AG09309 (cell line): ENCODE results near the gene TCEA2.

Experiments used
- DNase-seq: peaks from one replicate; pipeline ENCODE4 v3.0.0-alpha.2; 2010; ENCODE audit warnings: low read depth
- H3K4me3 ChIP-seq: 2 replicates; pipeline ENCODE4 v1.5.1; 2011; ENCODE audit warnings: mild to moderate bottlenecking, low read depth, low read length, moderate library complexity; ENCODE audit not compliant: control insufficient read depth
- TF ChIP-seq, protein P1 (sequence below): IDR thresholded peaks from 2 replicates; pipeline ENCODE4 v1.5.1; 2011; ENCODE audit warnings: mild to moderate bottlenecking, low read depth, low read length, inconsistent platforms; ENCODE audit not compliant: insufficient read depth, control insufficient read depth; ENCODE audit errors: missing control alignments

The TCEA2 gene

DNA sequence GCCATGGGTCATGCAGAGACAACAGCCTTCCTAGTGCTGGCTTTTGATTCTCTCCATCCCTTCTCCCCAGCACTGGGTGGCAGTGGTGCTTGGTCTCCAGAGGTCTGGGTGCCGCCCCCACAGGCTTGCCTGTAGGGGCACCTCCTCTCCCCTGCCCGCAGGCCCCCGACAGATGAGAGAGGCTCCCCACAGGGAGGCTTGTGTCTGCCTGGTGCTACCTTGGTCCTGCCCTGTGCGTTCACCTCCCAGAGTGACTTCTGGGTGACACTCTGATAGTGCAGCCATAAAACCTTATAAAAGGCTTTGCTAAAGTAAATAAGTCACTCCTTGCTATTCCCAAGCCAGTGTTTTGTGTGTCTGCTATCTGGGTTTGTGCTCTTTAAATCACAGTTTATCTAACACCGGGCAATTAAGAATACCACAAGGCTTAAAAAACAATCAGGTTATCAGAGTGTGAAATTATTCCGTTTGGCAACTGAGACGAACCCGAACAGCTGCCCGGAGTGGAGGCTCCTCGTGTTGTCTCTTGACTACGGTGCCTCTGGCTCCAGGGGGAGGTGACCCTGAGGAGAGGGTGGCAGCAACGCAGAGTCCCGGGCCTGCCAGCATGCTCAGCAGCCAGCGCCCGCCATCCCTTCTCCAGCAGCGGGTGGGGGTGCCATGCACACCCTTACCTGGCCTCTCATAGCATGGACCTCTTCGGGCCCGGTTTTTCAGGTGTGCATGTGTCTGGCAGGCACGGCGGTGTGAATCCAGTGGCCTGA, 32.4 kb upstream of the TCEA2 start:
- H3K4me3 ChIP-seq, result no peak overlapping the region
- TF ChIP-seq, protein P1, sequence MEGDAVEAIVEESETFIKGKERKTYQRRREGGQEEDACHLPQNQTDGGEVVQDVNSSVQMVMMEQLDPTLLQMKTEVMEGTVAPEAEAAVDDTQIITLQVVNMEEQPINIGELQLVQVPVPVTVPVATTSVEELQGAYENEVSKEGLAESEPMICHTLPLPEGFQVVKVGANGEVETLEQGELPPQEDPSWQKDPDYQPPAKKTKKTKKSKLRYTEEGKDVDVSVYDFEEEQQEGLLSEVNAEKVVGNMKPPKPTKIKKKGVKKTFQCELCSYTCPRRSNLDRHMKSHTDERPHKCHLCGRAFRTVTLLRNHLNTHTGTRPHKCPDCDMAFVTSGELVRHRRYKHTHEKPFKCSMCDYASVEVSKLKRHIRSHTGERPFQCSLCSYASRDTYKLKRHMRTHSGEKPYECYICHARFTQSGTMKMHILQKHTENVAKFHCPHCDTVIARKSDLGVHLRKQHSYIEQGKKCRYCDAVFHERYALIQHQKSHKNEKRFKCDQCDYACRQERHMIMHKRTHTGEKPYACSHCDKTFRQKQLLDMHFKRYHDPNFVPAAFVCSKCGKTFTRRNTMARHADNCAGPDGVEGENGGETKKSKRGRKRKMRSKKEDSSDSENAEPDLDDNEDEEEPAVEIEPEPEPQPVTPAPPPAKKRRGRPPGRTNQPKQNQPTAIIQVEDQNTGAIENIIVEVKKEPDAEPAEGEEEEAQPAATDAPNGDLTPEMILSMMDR, result no peak
- DNase-seq, result no peak

DNA sequence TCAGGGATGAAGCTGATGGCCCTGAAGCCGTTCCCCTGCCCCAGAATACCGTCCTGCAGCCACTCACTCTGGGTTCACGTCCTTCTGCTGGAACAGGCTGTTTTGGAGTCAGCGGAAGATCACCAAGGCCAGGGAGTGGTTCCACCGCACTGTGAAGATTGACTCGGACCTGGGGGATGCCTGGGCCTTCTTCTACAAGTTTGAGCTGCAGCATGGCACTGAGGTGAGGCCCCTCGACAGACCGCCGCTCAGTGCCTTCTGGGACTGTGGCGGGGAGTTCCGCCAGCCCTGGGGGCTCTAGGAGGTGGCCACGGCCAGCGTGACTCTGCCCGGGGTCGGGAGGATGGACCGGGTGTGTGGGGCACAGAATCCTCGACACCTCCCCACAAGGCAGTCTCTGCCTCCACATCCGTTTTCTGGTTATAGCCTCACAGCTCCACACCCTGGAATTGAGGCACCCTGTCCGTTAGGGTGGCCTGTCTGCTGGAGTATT, 31.1 kb upstream of the TCEA2 start:
- TF ChIP-seq, protein P1, result no peak
- no peak overlapping the region for H3K4me3 ChIP-seq
- DNase-seq, result no peak

DNA sequence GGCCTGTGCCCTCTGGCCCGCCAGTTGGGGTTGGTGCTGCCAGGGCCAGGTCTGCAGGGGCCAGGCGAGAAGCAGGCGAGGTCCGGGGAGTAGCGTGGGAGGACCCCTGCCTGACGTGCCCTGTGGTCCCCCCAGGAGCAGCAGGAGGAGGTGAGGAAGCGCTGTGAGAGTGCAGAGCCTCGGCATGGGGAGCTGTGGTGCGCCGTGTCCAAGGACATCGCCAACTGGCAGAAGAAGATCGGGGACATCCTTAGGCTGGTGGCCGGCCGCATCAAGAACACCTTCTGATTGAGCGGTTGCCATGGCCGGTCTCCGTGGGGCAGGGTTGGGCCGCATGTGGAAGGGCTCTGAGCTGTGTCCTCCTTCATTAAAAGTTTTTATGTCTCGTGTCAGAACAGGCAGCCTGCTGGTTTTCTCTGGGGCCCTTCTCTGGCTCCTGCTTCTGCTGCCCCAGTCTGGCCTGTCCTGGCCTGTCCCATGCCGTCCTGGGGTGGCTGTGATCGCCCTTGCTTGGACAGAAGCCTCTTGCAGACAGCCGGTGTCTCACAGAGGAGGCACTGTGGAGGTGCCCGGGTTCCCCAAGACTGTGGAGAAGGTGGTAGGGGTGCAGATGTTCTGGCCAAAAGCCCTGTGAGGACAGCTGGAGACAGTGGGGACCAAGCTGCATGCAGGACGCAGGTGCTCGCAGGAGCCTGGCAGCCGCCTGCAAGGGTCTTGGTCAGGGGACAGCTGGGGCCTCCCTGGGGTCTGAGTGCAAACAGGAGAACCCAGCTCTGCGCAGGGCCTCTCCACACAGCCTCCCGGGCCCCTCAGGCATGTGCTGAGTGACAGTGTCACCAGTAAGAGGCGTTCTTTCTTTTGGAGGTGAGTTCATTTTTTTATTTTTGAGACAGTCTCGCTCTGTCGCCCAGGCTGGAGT, 30.0 kb upstream of the TCEA2 start:
- no peak for DNase-seq
- TF ChIP-seq, protein P1, result no peak
- H3K4me3 ChIP-seq, result no peak overlapping the region

DNA sequence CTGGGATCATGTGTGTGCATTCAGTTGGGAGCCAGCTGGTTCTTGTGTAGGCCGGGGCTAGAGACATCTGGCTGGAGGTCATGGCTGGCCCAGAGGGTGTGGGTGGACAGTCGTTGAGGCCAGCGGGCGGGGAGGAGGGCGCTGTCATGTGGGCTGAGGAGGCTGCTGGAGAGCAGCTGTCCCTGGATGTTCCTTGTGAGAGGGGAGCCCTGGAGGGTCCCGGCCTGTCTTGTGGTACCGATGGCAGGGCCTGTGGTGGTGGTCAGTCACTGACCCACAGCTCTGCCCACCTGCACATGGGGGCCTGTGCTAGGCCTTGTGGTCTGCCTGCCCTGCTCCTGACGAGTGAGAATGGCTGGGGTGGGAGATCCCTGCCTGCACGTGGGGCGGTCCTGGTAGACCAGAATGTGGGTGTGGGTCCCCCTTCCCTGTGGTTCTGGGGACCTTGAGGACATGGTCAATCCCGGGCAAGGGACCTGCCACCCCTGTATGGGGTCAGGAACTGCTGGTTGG, 29.0 kb upstream of the TCEA2 start:
- no peak overlapping the region for H3K4me3 ChIP-seq
- DNase-seq, result no peak
- TF ChIP-seq, protein P1, result no peak

DNA sequence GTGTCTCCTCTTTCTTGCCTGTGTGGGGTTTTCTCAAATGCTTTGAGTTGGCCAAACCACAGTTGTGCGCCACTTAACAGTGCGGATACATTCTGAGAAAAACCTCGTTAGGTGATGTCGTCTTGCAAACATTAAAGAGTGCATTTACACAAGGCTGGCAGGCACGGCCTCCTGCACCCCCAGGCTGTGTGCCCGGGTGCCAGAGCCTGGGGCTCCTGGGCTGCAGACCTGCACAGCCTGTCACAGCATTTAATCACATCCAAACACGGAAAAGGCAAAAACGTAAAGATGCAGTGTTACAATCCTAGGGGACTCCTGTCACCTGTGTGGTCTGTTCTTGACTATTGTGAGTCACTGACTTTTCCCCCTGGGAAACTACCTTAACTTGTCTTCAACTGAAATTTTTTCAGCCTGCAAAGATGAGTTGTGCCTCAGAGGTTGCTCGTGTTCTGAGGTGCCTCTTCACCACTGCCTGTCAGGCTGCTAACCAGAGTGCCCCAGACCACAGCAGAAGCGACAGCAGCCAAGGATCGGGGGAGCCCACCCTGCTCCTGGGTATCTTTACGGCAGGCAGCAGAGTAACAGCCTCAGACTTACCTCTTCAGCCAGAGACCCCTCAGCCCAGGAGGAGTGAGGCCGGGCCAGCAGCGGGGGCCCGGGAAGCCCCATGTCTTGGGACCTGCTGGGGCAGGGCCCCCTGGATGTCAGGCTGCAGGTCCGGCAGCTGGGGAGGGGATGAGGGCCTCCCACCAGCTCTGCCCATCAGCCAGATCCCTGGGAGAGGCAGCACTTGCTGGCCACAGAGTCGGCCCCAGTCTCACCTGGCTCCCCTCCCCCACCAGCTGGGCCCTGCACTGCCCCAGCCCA, 27.7 kb upstream of the TCEA2 start:
- DNase-seq, result no peak
- TF ChIP-seq, protein P1, result no peak
- no peak overlapping the region for H3K4me3 ChIP-seq

DNA sequence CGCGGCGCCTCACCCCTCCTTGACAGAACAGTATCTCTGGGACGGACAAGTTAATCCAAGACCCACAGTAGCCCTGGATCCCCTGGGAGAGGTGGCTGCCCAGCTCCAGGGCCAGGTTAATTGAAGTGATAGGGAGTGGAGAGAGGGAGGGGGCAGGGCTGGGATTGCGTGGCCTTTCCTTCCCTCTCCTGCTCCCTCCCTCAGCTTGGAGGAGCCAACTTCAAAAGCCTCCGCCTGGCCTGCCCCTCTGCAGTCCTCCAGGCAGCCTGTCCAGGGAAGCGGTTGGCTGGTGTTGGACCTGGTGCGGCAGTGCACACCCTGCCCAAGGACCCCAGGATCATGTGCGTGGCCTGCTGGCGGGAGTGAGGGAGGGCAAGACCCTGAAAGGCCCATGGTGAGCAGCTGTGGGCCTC, 27.1 kb upstream of the TCEA2 start, which contains the start of gene C20orf204:
Gene C20orf204, plus strand, starts transcription at position 250 of the 413 bp plus-strand sequence. Its CDS starts 142 bp downstream, at position 392.
- H3K4me3 ChIP-seq, result no peak within 1 kb of the TSS
- DNase-seq, result no peak
- TF ChIP-seq, protein P1, result no peak
